Coronary artery (tissue), 2 donors: ENCODE data around the gene INSYN2A.

ENCODE experiments used
- DNase-seq: peaks from one replicate; pipeline ENCODE4 v3.0.0-alpha.2; 2017; ENCODE audit warnings: low spot score
- H3K27ac ChIP-seq, 2 donors: fragments of 200-600 bp; sonication (generic); one replicate each; pipeline ENCODE4 v1.5.1; 2016 to 2019
- H3K4me3 ChIP-seq: fragments of 200-600 bp; sonication (generic); 2 replicates; pipeline ENCODE4 v1.5.1; 2016; ENCODE audit warnings: mild to moderate bottlenecking, moderate library complexity
- CTCF ChIP-seq: fragments of 200-600 bp; sonication (generic); IDR thresholded peaks from one replicate; pipeline ENCODE4 v1.5.1; 2019; ENCODE audit warnings: antibody characterized with exemption

INSYN2A gene

GRCh38 chr10:127215866-127216265 is 19.5 kb upstream of the INSYN2A start:
- Histone ChIP-seq H3K4me3 (no peak overlapping the region), H3K27ac (no peak overlapping the region)
- no peak for DNase-seq
- TF ChIP-seq CTCF: no peak

GRCh38 chr10:127210936-127211466 is 14.6 kb upstream of the INSYN2A start:
- TF ChIP-seq CTCF: no peak

GRCh38 chr10:127207081-127207480 is 10.7 kb upstream of the INSYN2A start:
- Histone ChIP-seq H3K4me3 (no peak overlapping the region), H3K27ac (no peak overlapping the region)
- no peak for DNase-seq
- TF ChIP-seq CTCF: no peak

More at GRCh38 chr10:127210936-127211466, 14.6 kb upstream of the INSYN2A start:
- Histone ChIP-seq H3K4me3 (no peak overlapping the region), H3K27ac (no peak overlapping the region)
- DNase-seq: no peak

GRCh38 chr10:127203067-127203466 is 6.7 kb upstream of the INSYN2A start:
- no peak for DNase-seq

GRCh38 chr10:127200646-127201045 is 4.3 kb upstream of the INSYN2A start:
- DNase-seq: no peak
- H3K4me3 ChIP-seq: no peak overlapping the region
- no peak for TF ChIP-seq CTCF
- H3K27ac ChIP-seq: no peak overlapping the region

More at GRCh38 chr10:127203067-127203466, 6.7 kb upstream of the INSYN2A start:
- TF ChIP-seq CTCF: no peak
- H3K4me3 ChIP-seq: no peak overlapping the region
- H3K27ac ChIP-seq: no peak overlapping the region

GRCh38 chr10:127198721-127199120 is 2.3 kb upstream of the INSYN2A start:
- TF ChIP-seq CTCF: no peak
- Histone ChIP-seq H3K4me3 (no peak overlapping the region), H3K27ac (no peak overlapping the region)
- no peak for DNase-seq

GRCh38 chr10:127198307-127198706 is 1.9 kb upstream of the INSYN2A start:
- no peak overlapping the region for H3K27ac ChIP-seq
- no peak for DNase-seq
- H3K4me3 ChIP-seq: no peak overlapping the region
- TF ChIP-seq CTCF: no peak
